H1 (cell line): ENCODE data around the gene CLN6. TPM values are rescaled to one million over a fixed set of nuclear protein-coding genes. Genes with fewer than 3 reads are reported as not detected.
A peak's percentile ranks its signal among the peaks of the same experiment; 100 is the strongest.

Experiments used
- CTCF ChIA-PET: fragments of 300-600 bp; sonication (Branson Sonifier 250); formaldehyde crosslinking; loops from one replicate; lab custom pipeline; 2021; ENCODE audit not compliant: partially characterized antibody; lab: Charles Lee
- POLR2A ChIA-PET: fragments of 300-600 bp; sonication (Branson Sonifier 250); formaldehyde crosslinking; loops from one replicate; lab custom pipeline; 2021; ENCODE audit warnings: inconsistent platforms; ENCODE audit not compliant: partially characterized antibody; lab: Charles Lee
- DNase-seq, 2 experiments: peaks; one replicate each; pipeline versions ENCODE4 v3.0.0 to v3.0.0-alpha.2; 2010 to 2022; ENCODE audit warnings: low spot score in 2 of 2, low read depth in 1 of 2, mixed read lengths in 1 of 2
- FAIRE-seq: peaks from 2 replicates; lab custom pipeline; 2011; peaks lifted over from hg19 to GRCh38; lab: Jason Lieb, UNC
- H2AFZ ChIP-seq: 2 replicates; pipeline ENCODE4 v1.8.1; 2012; ENCODE audit warnings: low read length, inconsistent platforms
- H2AK5ac ChIP-seq: 2 replicates; pipeline ENCODE4 v1.6.1; 2013; ENCODE audit warnings: low read depth, low read length
- H2BK120ac ChIP-seq: replicated peaks from 2 replicates; pipeline ENCODE3; 2013; ENCODE audit warnings: low read depth, low read length, inconsistent platforms
- H2BK12ac ChIP-seq: 2 replicates; pipeline ENCODE4 v1.6.1; 2013; ENCODE audit warnings: low read depth, low read length
- H2BK15ac ChIP-seq: 2 replicates; pipeline ENCODE4 v1.6.1; 2013; ENCODE audit warnings: low read length
- H2BK20ac ChIP-seq: 2 replicates; pipeline ENCODE4 v1.6.1; 2013; ENCODE audit warnings: low read length
- H2BK5ac ChIP-seq: 2 replicates; pipeline ENCODE4 v1.6.1; 2013; ENCODE audit warnings: low read depth, low read length
- H3K14ac ChIP-seq: 2 replicates; pipeline ENCODE4 v1.6.1; 2013; ENCODE audit warnings: inconsistent platforms; ENCODE audit not compliant: insufficient read length
- H3K18ac ChIP-seq: 2 replicates; pipeline ENCODE4 v1.6.1; 2013; ENCODE audit warnings: low read length; ENCODE audit errors: extremely low read depth
- H3K23ac ChIP-seq: 2 replicates; pipeline ENCODE4 v1.6.1; 2013; ENCODE audit warnings: inconsistent platforms; ENCODE audit not compliant: insufficient read length
- H3K23me2 ChIP-seq: 2 replicates; pipeline ENCODE4 v1.6.1; 2013; ENCODE audit warnings: low read depth, low read length
- H3K27ac ChIP-seq: 2 replicates; pipeline ENCODE4 v1.6.1; 2011; ENCODE audit warnings: low read depth, low read length, inconsistent platforms
- H3K27me3 ChIP-seq, 4 experiments: replicated peaks in 1 of 4; 1 replicate in 1 of 4; 2 replicates in 3 of 4; pipeline versions ENCODE4 v1.6.1 to v1.8.1; 2011 to 2013; ENCODE audit warnings: low read length in 3 of 4, mild to moderate bottlenecking in 3 of 4, inconsistent platforms in 2 of 4, mixed read lengths in 2 of 4, moderate library complexity in 1 of 4; ENCODE audit not compliant: control insufficient read depth in 3 of 4, insufficient read depth in 3 of 4; ENCODE audit errors: extremely low read depth in 1 of 4
- H3K36me3 ChIP-seq, 4 experiments: 2 replicates each; pipeline versions ENCODE4 v1.6.1 to v1.8.1; 2011 to 2013; ENCODE audit warnings: mild to moderate bottlenecking in 4 of 4, low read length in 3 of 4, moderate library complexity in 2 of 4, control low read depth in 1 of 4, inconsistent platforms in 1 of 4; ENCODE audit not compliant: insufficient read depth in 4 of 4, control insufficient read depth in 2 of 4
- H3K4ac ChIP-seq: replicated peaks from 2 replicates; pipeline ENCODE3; 2013; ENCODE audit warnings: low read length, low read depth, mixed read lengths, inconsistent platforms; ENCODE audit not compliant: insufficient read length
- H3K4me1 ChIP-seq, 4 experiments: replicated peaks in 1 of 4; 1 replicate in 1 of 4; 2 replicates in 3 of 4; pipeline versions ENCODE4 v1.6.1 to v1.8.1; 2011 to 2013; ENCODE audit warnings: low read length in 3 of 4, inconsistent platforms in 2 of 4, mixed read lengths in 1 of 4; ENCODE audit not compliant: insufficient read depth in 4 of 4, control insufficient read depth in 3 of 4
- H3K4me2 ChIP-seq, 2 experiments: 2 replicates each; pipeline versions ENCODE4 v1.6.1 to v1.8.1; 2011 to 2013; ENCODE audit warnings: low read depth in 2 of 2, low read length in 2 of 2, control low read depth in 1 of 2, inconsistent platforms in 1 of 2, mild to moderate bottlenecking in 1 of 2; ENCODE audit not compliant: insufficient read depth in 1 of 2
- H3K4me3 ChIP-seq, 4 experiments: fragments of 200-600, 300-600 bp in 1 of 4; sonication (generic), shearing (Covaris generic), sonication (Bioruptor Twin) in 1 of 4; 2 replicates each; pipeline versions ENCODE4 v1.5.1 to v1.8.1; 2011 to 2016; ENCODE audit warnings: low read length in 4 of 4, low read depth in 3 of 4, control low read depth in 2 of 4, inconsistent platforms in 2 of 4, mild to moderate bottlenecking in 2 of 4, mixed read lengths in 1 of 4, moderate library complexity in 1 of 4; ENCODE audit not compliant: insufficient read depth in 2 of 4; ENCODE audit errors: extremely low read depth in 1 of 4
- H3K56ac ChIP-seq: replicated peaks from 2 replicates; pipeline ENCODE3; 2013; ENCODE audit warnings: low read depth, mild to moderate bottlenecking, mixed read lengths, low read length, inconsistent platforms; ENCODE audit not compliant: insufficient read length
- H3K79me1 ChIP-seq: 2 replicates; pipeline ENCODE4 v1.6.1; 2013; ENCODE audit warnings: low read depth, low read length, control low read depth
- H3K79me2 ChIP-seq, 2 experiments: 2 replicates each; pipeline versions ENCODE4 v1.6.1 to v1.8.1; 2012 to 2013; ENCODE audit warnings: low read length in 2 of 2, mild to moderate bottlenecking in 2 of 2, inconsistent platforms in 1 of 2; ENCODE audit not compliant: insufficient read depth in 2 of 2, control insufficient read depth in 1 of 2
- H3K9ac ChIP-seq, 4 experiments: replicated peaks in 1 of 4; 1 replicate in 1 of 4; 2 replicates in 3 of 4; pipeline versions ENCODE4 v1.6.1 to v1.8.1; 2011 to 2013; ENCODE audit warnings: low read depth in 3 of 4, low read length in 3 of 4, control low read depth in 2 of 4, mild to moderate bottlenecking in 2 of 4, moderate library complexity in 2 of 4, inconsistent platforms in 1 of 4; ENCODE audit errors: extremely low read depth in 1 of 4
- H3K9me3 ChIP-seq, 2 experiments: 2 replicates each; pipeline versions ENCODE4 v1.6.1 to v1.8.1; 2012 to 2013; ENCODE audit warnings: mild to moderate bottlenecking in 2 of 2, moderate library complexity in 2 of 2, control low read depth in 1 of 2, inconsistent platforms in 1 of 2, low read depth in 1 of 2, low read length in 1 of 2, mixed read lengths in 1 of 2; ENCODE audit not compliant: insufficient read depth in 2 of 2
- H4K20me1 ChIP-seq, 2 experiments: replicated peaks in 1 of 2; 2 replicates each; pipeline versions ENCODE3 to v1.8.1; 2011 to 2013; ENCODE audit warnings: inconsistent platforms in 2 of 2, low read length in 2 of 2, mild to moderate bottlenecking in 1 of 2; ENCODE audit not compliant: insufficient read depth in 2 of 2, control insufficient read depth in 1 of 2
- H4K5ac ChIP-seq: 2 replicates; pipeline ENCODE4 v1.6.1; 2013; ENCODE audit warnings: low read length, low read depth, mixed read lengths, inconsistent platforms; ENCODE audit not compliant: insufficient read length
- H4K8ac ChIP-seq: 2 replicates; pipeline ENCODE4 v1.8.0; 2013; ENCODE audit warnings: mild to moderate bottlenecking, moderate library complexity, low read length, inconsistent platforms; ENCODE audit not compliant: insufficient read depth; ENCODE audit errors: extremely low read depth
- H4K91ac ChIP-seq: replicated peaks from 2 replicates; pipeline ENCODE3; 2013; ENCODE audit warnings: low read length, mixed read lengths, inconsistent platforms; ENCODE audit not compliant: insufficient read length
- EP300 ChIP-seq, 2 experiments: IDR thresholded peaks; 1 replicate in 1 of 2; 2 replicates in 1 of 2; pipeline ENCODE4 v1.6.1; 2011 to 2012; ENCODE audit warnings: low read depth in 2 of 2, low read length in 2 of 2, mild to moderate bottlenecking in 2 of 2, borderline replicate concordance in 1 of 2, inconsistent platforms in 1 of 2, moderate library complexity in 1 of 2
- EZH2 ChIP-seq: fragments of 200-600 bp; sonication (generic); IDR thresholded peaks from 2 replicates; pipeline ENCODE4 v1.7.1; 2012; ENCODE audit warnings: low read depth, mild to moderate bottlenecking, moderate library complexity, low read length, inconsistent platforms; ENCODE audit not compliant: severe bottlenecking
- PHF8 ChIP-seq: fragments of 200-600 bp; sonication (generic); conservative IDR thresholded peaks from 2 replicates; pipeline ENCODE4 v1.7.1; 2012; ENCODE audit warnings: low read depth, mild to moderate bottlenecking, inconsistent platforms, low read length, moderate library complexity
- SRF ChIP-seq: IDR thresholded peaks from 2 replicates; pipeline ENCODE4 v1.6.1; 2011; ENCODE audit warnings: mild to moderate bottlenecking, low read depth, low read length, moderate library complexity
- WGBS, 2 experiments: shearing (Covaris generic) in 1 of 2; methylation state at CpG; one replicate each; pipeline versions ENCODE4 v1.1.6 to v1.1.7; 2013 to 2015; ENCODE audit warnings: low lambda C conversion rate in 2 of 2, mixed read lengths in 2 of 2, inconsistent platforms in 1 of 2, low coverage in 1 of 2, missing lambda C conversion rate in 1 of 2; ENCODE audit not compliant: insufficient replicate concordance in 2 of 2, insufficient coverage in 1 of 2, insufficient read length in 1 of 2; ENCODE audit errors: extremely low coverage in 1 of 2, missing lambda C conversion rate in 1 of 2; 5-methylcytosine and 5-hydroxymethylcytosine counted together
- polyA plus RNA-seq, 7 experiments: library from polyadenylated mRNA; depleted of rRNA in 3 of 7; stranded (reverse) in 5 of 7; unstranded in 2 of 7; fragments of >200 nt in 5 of 7; fragments of 200-250 nt in 2 of 7; gene quantifications; 1 replicate in 5 of 7; 2 replicates in 1 of 7; 4 replicates in 1 of 7; pipeline versions ENCODE4 v1.2.1 to v1.2.3, GENCODE V29; 2011 to 2013; ENCODE audit warnings: missing spikeins in 2 of 7, mixed read lengths in 2 of 7
- total RNA-seq: library from RNA; stranded (reverse); fragmentation: NEBNext Ultra II Directional; extraction: Animal tissue kit (Norgen Biotek cat#: 25700); gene quantifications from 2 replicates; pipeline ENCODE4 v1.2.1, GENCODE V29; 2021

CLN6 gene
- total and polyA plus RNA-seq, 2 of the 8 experiments (the other 6 are each of a cell fraction or from before 2014, with no cell fraction given): 60.0 to 137 TPM

GRCh38 chr15:68277131-68277602 is 47.6 kb upstream of the CLN6 start:
- Histone ChIP-seq H3K4ac (peak overlapping the region; percentile 61), H3K14ac (no peak overlapping the region), H2BK20ac (no peak overlapping the region), H3K4me2 (peak overlapping the region; percentile 86 to 95), H3K9ac (peak overlapping the region; percentile 67 to 97 (median 94)), H2AK5ac (no peak overlapping the region), H3K56ac (peak overlapping the region; percentile 75), H4K20me1 (peaks cover 19 to 21% of the 10 kb centered on the region in 2 experiments), H4K5ac (peak overlapping the region; percentile 95), H3K79me2 (peaks cover 20 to 40% of the 10 kb centered on the region in 2 experiments), H3K79me1 (no peaks in the 10 kb centered on the region; the same call in 1 of the 2 replicates), H2BK5ac (peak overlapping the region; percentile 97), H3K18ac (peak overlapping the region; percentile 91), H2BK15ac (no peak overlapping the region), H3K23ac (no peak overlapping the region), H2BK120ac (no peak overlapping the region), H3K4me3 (peak overlapping the region; percentile 78 to 99 (median 89)), H3K9me3 (no peaks in the 10 kb centered on the region), H3K36me3 (no peaks in the 10 kb centered on the region), H3K23me2 (peaks cover 13% of the 10 kb centered on the region), H2BK12ac (peak overlapping the region; percentile 91; the same call in 1 of the 2 replicates), H4K8ac (peak overlapping the region; percentile 97; the same call in 1 of the 2 replicates), H3K27ac (peak overlapping the region; percentile 94), H2AFZ (peak overlapping the region; percentile 78), H3K27me3 (no peaks in the 10 kb centered on the region), H4K91ac (peak overlapping the region; percentile 81), H3K4me1 (peaks cover 7 to 22% (median 19%) of the 10 kb centered on the region in 4 experiments; a peak in 6 of 7 replicates)
- TF ChIP-seq EZH2 (no peak), EP300 (IDR thresholded peaks at IDR 0.05; ENCODE audit: borderline replicate concordance in 1 of 2, low read depth in 2 of 2, low read length in 2 of 2) (no peak), SRF (no peak), PHF8 (0 out of 2 replicates have a peak, but pooled peaks have one; percentile 44)
- no peak for FAIRE-seq
- 4% methylated on average over 25 of the region's 25 CpGs; no CpG with 5 or more reads in 1 of the 2 experiments for WGBS, 2 experiments
- no peak for DNase-seq
- POLR2A ChIA-PET: interaction anchor here (0.7 to 5.5 kb wide), 22 partner anchors 9 to 1176 kb away, joined by 3 to 50 read pairs (median 8); partner anchors contain the start of gene CLN6
- CTCF ChIA-PET: interaction anchor here (1.2 to 10.1 kb wide), 6 partner anchors 13 to 39 kb away, joined by 3 to 72 read pairs (median 4); no protein-coding TSS in a partner anchor
